Keratinocyte (primary cell): ENCODE data around the gene TOP3B. TPM values are rescaled to one million over a fixed set of nuclear protein-coding genes. Genes with fewer than 3 reads are reported as not detected.

Experiments used
- DNase-seq: peaks from one replicate; pipeline ENCODE4 v3.0.0-alpha.2; 2011; ENCODE audit warnings: low read depth, missing footprints, low spot score
- FAIRE-seq: peaks from 2 replicates; lab custom pipeline; 2011; peaks lifted over from hg19 to GRCh38; lab: Jason Lieb, UNC
- H2AFZ ChIP-seq: 2 replicates; pipeline ENCODE4 v1.6.0; 2012; ENCODE audit warnings: low read length, control low read depth, inconsistent platforms; ENCODE audit not compliant: control insufficient read depth
- H3K27ac ChIP-seq: 2 replicates; pipeline ENCODE4 v1.5.1; 2011; ENCODE audit warnings: low read length; ENCODE audit not compliant: control insufficient read depth, insufficient read depth
- H3K27me3 ChIP-seq: 3 replicates; pipeline ENCODE4 v1.6.0; 2011; ENCODE audit warnings: low read length; ENCODE audit not compliant: control insufficient read depth, insufficient read depth; ENCODE audit errors: extremely low read depth
- H3K36me3 ChIP-seq, 2 experiments: 2 replicates in 1 of 2; 3 replicates in 1 of 2; pipeline ENCODE4 v1.5.1; 2011; ENCODE audit warnings: low read length in 2 of 2, mild to moderate bottlenecking in 1 of 2; ENCODE audit not compliant: control insufficient read depth in 2 of 2, insufficient read depth in 2 of 2; ENCODE audit errors: extremely low read depth in 1 of 2
- H3K4me1 ChIP-seq: 3 replicates; pipeline ENCODE4 v1.5.1; 2011; ENCODE audit warnings: low read length; ENCODE audit not compliant: control insufficient read depth, insufficient read depth; ENCODE audit errors: extremely low read depth
- H3K4me2 ChIP-seq: 3 replicates; pipeline ENCODE4 v1.6.0; 2011; ENCODE audit warnings: low read depth, low read length; ENCODE audit not compliant: control insufficient read depth, insufficient read depth; ENCODE audit errors: extremely low read depth
- H3K4me3 ChIP-seq, 3 experiments: fragments of 200-600 bp in 1 of 3; sonication (generic) in 1 of 3; 2 replicates in 2 of 3; 3 replicates in 1 of 3; pipeline ENCODE4 v1.5.1; 2011 to 2016; ENCODE audit warnings: low read length in 3 of 3, mild to moderate bottlenecking in 3 of 3, control low read depth in 2 of 3, inconsistent platforms in 1 of 3, low read depth in 1 of 3, mixed read lengths in 1 of 3, mixed run types in 1 of 3, moderate library complexity in 1 of 3; ENCODE audit not compliant: control insufficient read depth in 2 of 3, insufficient read depth in 2 of 3; ENCODE audit errors: extremely low read depth in 1 of 3
- H3K79me2 ChIP-seq: 2 replicates; pipeline ENCODE4 v1.6.0; 2012; ENCODE audit warnings: low read length; ENCODE audit not compliant: control insufficient read depth, insufficient read depth
- H3K9ac ChIP-seq: 3 replicates; pipeline ENCODE4 v1.6.0; 2011; ENCODE audit warnings: low read length; ENCODE audit not compliant: control insufficient read depth, insufficient read depth; ENCODE audit errors: extremely low read depth
- H3K9me1 ChIP-seq: 3 replicates; pipeline ENCODE4 v1.6.0; 2011; ENCODE audit warnings: low read length; ENCODE audit not compliant: control insufficient read depth, insufficient read depth; ENCODE audit errors: extremely low read depth
- H3K9me3 ChIP-seq: 2 replicates; pipeline ENCODE4 v1.5.1; 2012; ENCODE audit warnings: low read depth, low read length; ENCODE audit not compliant: control insufficient read depth
- H4K20me1 ChIP-seq: 3 replicates; pipeline ENCODE4 v1.6.0; 2011; ENCODE audit warnings: low read length; ENCODE audit not compliant: control insufficient read depth, insufficient read depth; ENCODE audit errors: extremely low read depth
- CTCF ChIP-seq, 3 experiments: IDR thresholded peaks in 1 of 3; conservative IDR thresholded peaks in 1 of 3; optimal IDR thresholded peaks in 1 of 3; 2 replicates in 2 of 3; 3 replicates in 1 of 3; pipeline versions ENCODE3 to v1.5.1; 2011; ENCODE audit warnings: low read length in 3 of 3, mild to moderate bottlenecking in 3 of 3, moderate library complexity in 2 of 3, control low read depth in 1 of 3, inconsistent platforms in 1 of 3; ENCODE audit not compliant: insufficient read depth in 2 of 3; ENCODE audit errors: extremely low read depth in 1 of 3
- EZH2 ChIP-seq: IDR thresholded peaks from one replicate; pipeline ENCODE4 v1.6.1; 2012; ENCODE audit warnings: inconsistent platforms, mild to moderate bottlenecking, low read length, moderate library complexity
- dilution Hi-C: fragments of 300-500 bp; cut with MboI; formaldehyde crosslinking; loops from one replicate; pipeline ENCODE4 v1.7.0; 2020; ENCODE audit warnings: low sequenced_read_pairs; ENCODE audit not compliant: extremely low pct_ligation_motif_present
- polyA plus RNA-seq, 5 experiments: library from polyadenylated mRNA; depleted of rRNA in 3 of 5; stranded (reverse) in 3 of 5; stranded (forward) in 1 of 5; unstranded in 1 of 5; fragments of >200 nt; gene quantifications; 1 replicate in 1 of 5; 2 replicates in 3 of 5; 3 replicates in 1 of 5; pipeline versions ENCODE4 v1.2.1 to v1.2.3, GENCODE V29; 2011 to 2012; ENCODE audit warnings: missing spikeins in 2 of 5, low read depth in 1 of 5, low replicate concordance in 1 of 5

TOP3B gene
- polyA plus RNA-seq, 1 donor (not counting 4 experiments of a cell fraction or from before 2014, with no cell fraction given): 13.8 TPM

GRCh38 chr22:21961127-21961867, 21.3 kb downstream of the TOP3B start:
- no peak overlapping the region for H2AFZ ChIP-seq
- no peak overlapping the region for H3K27ac ChIP-seq
- H3K9me3 ChIP-seq: no peaks in the 10 kb centered on the region
- no peaks in the 10 kb centered on the region for H3K27me3 ChIP-seq
- H3K79me2 ChIP-seq: no peaks in the 10 kb centered on the region
- H3K36me3 ChIP-seq: peaks cover 38 to 48% of the 10 kb centered on the region in 2 experiments
- TF ChIP-seq CTCF (optimal IDR thresholded peaks at IDR 0.05 in 1 of 3, IDR thresholded peaks at IDR 0.05 in 1 of 3, conservative IDR thresholded peaks at IDR 0.05 in 1 of 3; ENCODE audit: extremely low read depth in 1 of 3, insufficient read depth in 2 of 3, low read length in 3 of 3) (no peak), EZH2 (no peak)
- H3K4me1 ChIP-seq: no peaks in the 10 kb centered on the region
- no peaks in the 10 kb centered on the region for H4K20me1 ChIP-seq
- H3K4me2 ChIP-seq: no peak overlapping the region
- H3K9me1 ChIP-seq: no peaks in the 10 kb centered on the region
- H3K4me3 ChIP-seq: no peak overlapping the region
- DNase-seq: no peak
- dilution Hi-C loops: no loop called here
- no peak for FAIRE-seq
- no peak overlapping the region for H3K9ac ChIP-seq

- dilution Hi-C loops: no loop called here
- Histone ChIP-seq H3K4me3 (no peak overlapping the region), H3K4me2 (no peak overlapping the region), H3K27me3 (no peaks in the 10 kb centered on the region), H3K4me1 (no peaks in the 10 kb centered on the region), H3K79me2 (no peaks in the 10 kb centered on the region), H3K9ac (no peak overlapping the region), H2AFZ (no peak overlapping the region), H3K9me1 (no peaks in the 10 kb centered on the region), H4K20me1 (no peaks in the 10 kb centered on the region), H3K27ac (no peak overlapping the region), H3K9me3 (no peaks in the 10 kb centered on the region), H3K36me3 (peaks cover 34 to 48% of the 10 kb centered on the region in 2 experiments)
- TF ChIP-seq EZH2: no peak
- TF ChIP-seq CTCF (optimal IDR thresholded peaks at IDR 0.05 in 1 of 3, IDR thresholded peaks at IDR 0.05 in 1 of 3, conservative IDR thresholded peaks at IDR 0.05 in 1 of 3; ENCODE audit: extremely low read depth in 1 of 3, insufficient read depth in 2 of 3, low read length in 3 of 3): no peak
- FAIRE-seq (no peak), DNase-seq (no peak)
Observed at GRCh38 chr22:21960200-21961126, 22.1 kb downstream of the TOP3B start.
